ENCODE results near the gene RDH16. TPM values are rescaled to one million over a fixed set of nuclear protein-coding genes. Genes with fewer than 3 reads are reported as not detected.

The RDH16 gene
- total RNA-seq, 3 donors from 2014 or later (not counting 1 experiment from before 2014, with no cell fraction given): 1.3 to 2.3 (median 1.6) TPM

DNA sequence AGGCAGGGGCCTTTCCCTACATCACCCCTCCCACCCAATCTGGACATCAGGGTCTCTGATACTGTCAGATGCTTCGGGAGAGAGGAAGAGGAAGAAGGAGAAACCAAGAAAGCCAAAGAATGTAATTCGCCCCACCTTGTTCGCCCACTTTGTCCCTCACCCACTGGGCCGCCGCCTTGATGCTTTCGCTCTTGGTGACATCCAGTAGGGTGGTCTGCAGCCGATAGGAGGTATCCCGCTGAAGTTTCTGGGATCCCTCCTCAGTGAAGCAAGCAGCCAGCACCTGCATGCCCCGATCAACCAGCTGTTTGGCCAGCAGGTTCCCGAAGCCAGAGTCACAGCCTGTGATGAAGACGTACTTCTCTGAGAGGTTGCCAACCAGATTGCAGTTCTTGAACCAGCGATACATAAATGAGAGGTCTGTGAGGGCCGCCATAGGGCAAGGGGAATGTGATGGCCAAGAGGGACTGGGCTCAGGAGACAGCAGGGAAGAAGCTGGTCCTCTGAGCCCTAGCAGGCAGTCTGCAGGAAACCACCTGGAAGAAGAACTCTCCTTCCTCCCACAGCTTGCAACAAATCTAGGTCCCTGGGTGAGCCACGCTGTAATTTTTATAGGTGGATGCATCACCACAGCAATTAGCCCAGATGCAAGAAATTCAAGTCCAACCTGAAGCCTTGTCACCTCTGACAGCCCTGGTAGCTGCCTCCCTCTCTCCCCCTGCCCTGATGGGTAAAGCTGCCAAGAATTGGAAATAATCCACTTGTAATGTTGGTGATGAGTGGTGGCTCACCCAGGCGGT lies 23.4 kb downstream of the RDH16 start, which contains the start of gene SDR9C7:
Gene SDR9C7 (minus strand): TSS at position 583 of the 800 bp plus-strand sequence. CDS start 147 bp downstream, at position 436.
- Mint-ChIP-seq H3K27ac (no peak within 1 kb of the TSS), H3K27me3 (ENCODE audit: low read depth in 2 of 2) (no peaks in the 10 kb centered on the region), H3K4me1 (peaks cover 6% of the 10 kb centered on the region in 2 donors), H3K36me3 (no peaks in the 10 kb centered on the region), H3K9me3 (no peaks in the 10 kb centered on the region), H3K4me3 (no peak within 1 kb of the TSS)
- no peak for DNase-seq
- Histone ChIP-seq H3K9me3 (ENCODE audit: control insufficient read depth, insufficient read depth, low read length) (no peaks in the 10 kb centered on the region), H3K27ac (ENCODE audit: low read length) (no peak within 1 kb of the TSS), H3K4me1 (ENCODE audit: control insufficient read depth, insufficient read depth, low read length) (peaks cover 4% of the 10 kb centered on the region), H3K4me3 (ENCODE audit: low read length) (no peak within 1 kb of the TSS), H3K27me3 (ENCODE audit: control insufficient read depth, insufficient read depth, low read length) (no peaks in the 10 kb centered on the region), H3K36me3 (ENCODE audit: control insufficient read depth, insufficient read depth, low read length) (no peaks in the 10 kb centered on the region)
- ATAC-seq: no peak
- TF ChIP-seq, protein P1, sequence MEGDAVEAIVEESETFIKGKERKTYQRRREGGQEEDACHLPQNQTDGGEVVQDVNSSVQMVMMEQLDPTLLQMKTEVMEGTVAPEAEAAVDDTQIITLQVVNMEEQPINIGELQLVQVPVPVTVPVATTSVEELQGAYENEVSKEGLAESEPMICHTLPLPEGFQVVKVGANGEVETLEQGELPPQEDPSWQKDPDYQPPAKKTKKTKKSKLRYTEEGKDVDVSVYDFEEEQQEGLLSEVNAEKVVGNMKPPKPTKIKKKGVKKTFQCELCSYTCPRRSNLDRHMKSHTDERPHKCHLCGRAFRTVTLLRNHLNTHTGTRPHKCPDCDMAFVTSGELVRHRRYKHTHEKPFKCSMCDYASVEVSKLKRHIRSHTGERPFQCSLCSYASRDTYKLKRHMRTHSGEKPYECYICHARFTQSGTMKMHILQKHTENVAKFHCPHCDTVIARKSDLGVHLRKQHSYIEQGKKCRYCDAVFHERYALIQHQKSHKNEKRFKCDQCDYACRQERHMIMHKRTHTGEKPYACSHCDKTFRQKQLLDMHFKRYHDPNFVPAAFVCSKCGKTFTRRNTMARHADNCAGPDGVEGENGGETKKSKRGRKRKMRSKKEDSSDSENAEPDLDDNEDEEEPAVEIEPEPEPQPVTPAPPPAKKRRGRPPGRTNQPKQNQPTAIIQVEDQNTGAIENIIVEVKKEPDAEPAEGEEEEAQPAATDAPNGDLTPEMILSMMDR (IDR thresholded peaks at IDR 0.05): no peak
- WGBS (ENCODE audit: insufficient coverage): 90% methylated on average over 14 of the region's 15 CpGs
- intact Hi-C loops (cut with micrococcal nuclease): no loop called here

DNA sequence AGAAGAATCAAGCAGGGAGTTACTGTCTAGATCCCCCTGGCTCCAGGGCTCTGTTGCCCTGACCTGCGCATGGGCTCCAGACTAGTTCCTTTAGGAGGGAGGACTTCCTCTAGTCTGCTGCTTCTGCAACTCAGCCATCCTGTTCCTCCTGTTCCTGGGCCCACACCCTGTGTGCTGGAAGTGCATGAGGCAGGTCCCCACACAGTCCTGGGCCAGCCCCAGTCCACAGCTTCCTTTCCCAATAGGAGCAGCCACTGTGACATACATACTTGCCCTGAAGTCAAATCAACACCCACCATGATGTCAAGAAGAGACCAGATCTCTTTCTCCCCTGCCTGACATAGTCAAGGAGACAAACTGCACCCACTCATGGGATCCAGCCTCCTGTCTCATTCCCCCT lies 24.5 kb downstream of the RDH16 start:
- Histone ChIP-seq H3K4me3 (ENCODE audit: low read length) (no peak overlapping the region), H3K4me1 (ENCODE audit: control insufficient read depth, insufficient read depth, low read length) (peaks cover 4% of the 10 kb centered on the region), H3K9me3 (ENCODE audit: control insufficient read depth, insufficient read depth, low read length) (no peaks in the 10 kb centered on the region), H3K27ac (ENCODE audit: low read length) (no peak overlapping the region), H3K27me3 (ENCODE audit: control insufficient read depth, insufficient read depth, low read length) (no peaks in the 10 kb centered on the region), H3K36me3 (ENCODE audit: control insufficient read depth, insufficient read depth, low read length) (no peaks in the 10 kb centered on the region)
- H3K27ac Mint-ChIP-seq: no peak overlapping the region
- peaks cover 6% of the 10 kb centered on the region in 2 donors for H3K4me1 Mint-ChIP-seq
- H3K4me3 Mint-ChIP-seq: no peak overlapping the region
- intact Hi-C loops (cut with micrococcal nuclease): no loop called here
- H3K27me3 Mint-ChIP-seq (ENCODE audit: low read depth in 2 of 2): peaks cover 4 to 7% of the 10 kb centered on the region in 2 donors
- ATAC-seq: no peak
- H3K36me3 Mint-ChIP-seq: no peaks in the 10 kb centered on the region
- no peak for DNase-seq
- WGBS (ENCODE audit: insufficient coverage): 77% methylated on average over 1 of the region's 1 CpG
- no peaks in the 10 kb centered on the region for H3K9me3 Mint-ChIP-seq
- TF ChIP-seq, protein P1 (IDR thresholded peaks at IDR 0.05): no peak

DNA sequence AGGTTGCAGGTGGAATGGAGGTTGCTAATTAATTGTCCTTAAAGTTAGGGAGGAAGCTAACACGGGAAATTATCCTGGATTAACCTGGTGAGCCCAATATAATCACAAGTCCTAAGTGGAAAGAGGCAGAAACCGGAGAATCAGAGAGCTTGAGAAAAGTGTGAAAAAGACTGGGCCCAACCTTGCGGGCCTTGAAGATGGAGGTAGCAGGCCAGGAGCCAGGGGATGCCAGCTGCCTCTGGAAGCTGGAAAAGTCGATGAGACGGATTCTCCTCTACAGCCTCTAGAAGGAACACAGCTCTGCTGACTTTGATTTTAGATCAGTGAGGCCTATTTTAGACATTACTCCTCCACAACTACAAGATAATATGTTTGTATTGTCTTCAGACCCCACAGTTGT lies 25.3 kb downstream of the RDH16 start:
- Mint-ChIP-seq H3K27ac (no peak overlapping the region), H3K4me1 (peaks cover 6% of the 10 kb centered on the region in 2 donors), H3K4me3 (no peak overlapping the region), H3K9me3 (no peaks in the 10 kb centered on the region), H3K27me3 (ENCODE audit: low read depth in 2 of 2) (peaks cover 8 to 14% of the 10 kb centered on the region in 2 donors), H3K36me3 (no peaks in the 10 kb centered on the region)
- H3K27ac ChIP-seq (ENCODE audit: low read length): no peak overlapping the region
- peaks cover 4% of the 10 kb centered on the region for H3K4me1 ChIP-seq (ENCODE audit: control insufficient read depth, insufficient read depth, low read length)
- H3K4me3 ChIP-seq (ENCODE audit: low read length): no peak overlapping the region
- TF ChIP-seq, protein P1 (IDR thresholded peaks at IDR 0.05): no peak
- no peaks in the 10 kb centered on the region for H3K36me3 ChIP-seq (ENCODE audit: control insufficient read depth, insufficient read depth, low read length)
- intact Hi-C loops (cut with micrococcal nuclease): no loop called here
- H3K9me3 ChIP-seq (ENCODE audit: control insufficient read depth, insufficient read depth, low read length): no peaks in the 10 kb centered on the region
- 76% methylated on average over 5 of the region's 5 CpGs for WGBS (ENCODE audit: insufficient coverage)
- ATAC-seq (no peak), DNase-seq (no peak)
- no peaks in the 10 kb centered on the region for H3K27me3 ChIP-seq (ENCODE audit: control insufficient read depth, insufficient read depth, low read length)
